MV-4-11 (cell line): ENCODE results near the gene D2HGDH.
"Not testable (repeated sequence)": the region's sequence is repeated elsewhere in the genome, so short reads cannot be mapped to it uniquely, and the experiment has no call there.

Source experiments
- DNase-seq: peaks from one replicate; lab custom pipeline; 2025; lab: John Stamatoyannopoulos, UW

D2HGDH gene

GRCh38 chr2:241724975-241725870 is 9.2 kb upstream of the D2HGDH start:
- peak; percentile 69 for DNase-seq

DNA sequence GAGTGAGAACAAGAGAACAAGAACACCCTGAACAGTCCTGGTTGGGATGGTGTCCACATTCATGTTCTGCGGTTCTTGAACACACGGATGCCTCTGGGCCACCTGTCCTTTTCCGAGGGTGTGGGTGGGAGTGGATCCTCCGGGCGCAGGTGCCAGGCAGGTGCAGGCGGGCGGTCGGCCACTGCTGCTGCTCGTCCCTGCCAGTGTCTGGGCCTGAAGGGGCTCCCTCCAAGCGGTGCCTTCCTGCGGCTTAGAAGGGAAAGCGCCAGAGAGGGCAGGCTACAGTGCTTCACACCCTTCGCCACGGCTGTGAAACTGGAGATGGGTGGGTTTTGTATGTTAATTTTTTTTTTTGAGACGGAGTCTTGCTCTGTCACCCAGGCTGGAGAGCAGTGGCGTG is 8.0 kb upstream of the D2HGDH start:
- no peak for DNase-seq

DNA sequence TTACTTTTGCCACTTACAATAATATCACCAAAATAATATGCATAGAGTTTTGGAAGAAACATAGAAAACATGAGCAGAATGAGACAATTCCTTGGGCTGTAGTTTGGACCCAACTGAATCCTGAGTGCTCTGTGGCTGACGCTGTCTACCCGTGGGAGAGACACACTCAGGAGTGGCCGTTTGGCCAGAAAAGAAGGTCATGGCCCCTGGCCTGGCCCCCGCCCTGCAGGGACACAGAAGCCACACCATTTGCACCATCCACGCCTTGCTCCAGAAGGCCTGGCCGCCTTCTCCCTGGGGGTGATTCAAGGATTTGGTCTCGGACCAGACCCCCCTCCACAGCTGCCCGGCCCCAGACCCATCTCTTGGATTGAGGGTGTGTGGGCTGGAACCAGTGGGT is 6.4 kb upstream of the D2HGDH start:
- no peak for DNase-seq

DNA sequence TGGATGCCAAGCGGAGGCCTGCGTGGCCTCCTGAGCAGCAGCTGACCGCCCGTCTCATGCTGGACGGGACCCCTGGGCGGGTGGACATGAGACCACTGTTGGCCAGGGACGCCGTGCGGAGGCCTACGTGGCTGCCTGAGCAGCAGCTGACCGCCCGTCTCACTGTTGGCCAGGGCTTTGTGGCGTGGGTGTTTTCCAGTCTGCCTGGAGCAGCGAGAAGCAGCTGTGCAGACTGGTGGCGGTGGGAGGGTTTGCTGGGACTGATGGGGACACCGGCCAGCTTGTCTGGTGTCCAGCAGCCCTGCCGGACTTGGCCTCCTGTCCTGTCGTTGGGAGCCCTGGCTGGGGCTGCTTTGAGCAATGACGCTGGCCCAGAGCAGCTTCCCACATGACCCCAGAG is 5.8 kb upstream of the D2HGDH start:
- no peak for DNase-seq

DNA sequence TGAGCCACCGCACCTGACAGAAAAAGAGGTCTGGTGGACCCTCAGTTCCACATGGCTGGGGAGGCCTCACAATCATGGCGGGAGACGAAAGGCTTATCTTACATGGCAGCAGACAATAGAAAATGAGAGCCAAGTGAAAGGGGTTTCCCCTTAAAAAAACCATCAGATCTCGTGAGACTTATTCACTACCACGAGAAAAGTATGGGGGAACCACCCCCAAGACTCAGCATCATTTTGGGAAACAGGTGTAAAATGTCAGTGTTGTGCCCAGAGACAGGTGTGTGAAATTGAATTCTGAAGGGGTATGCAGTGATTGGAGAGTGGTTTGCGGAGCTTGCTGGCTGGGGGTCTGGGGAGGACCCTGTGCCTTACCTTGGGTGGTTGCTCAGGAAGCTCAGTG is 4.6 kb upstream of the D2HGDH start:
- DNase-seq = no peak

GRCh38 chr2:241730671-241731293 is 3.6 kb upstream of the D2HGDH start:
- no peak for DNase-seq

DNA sequence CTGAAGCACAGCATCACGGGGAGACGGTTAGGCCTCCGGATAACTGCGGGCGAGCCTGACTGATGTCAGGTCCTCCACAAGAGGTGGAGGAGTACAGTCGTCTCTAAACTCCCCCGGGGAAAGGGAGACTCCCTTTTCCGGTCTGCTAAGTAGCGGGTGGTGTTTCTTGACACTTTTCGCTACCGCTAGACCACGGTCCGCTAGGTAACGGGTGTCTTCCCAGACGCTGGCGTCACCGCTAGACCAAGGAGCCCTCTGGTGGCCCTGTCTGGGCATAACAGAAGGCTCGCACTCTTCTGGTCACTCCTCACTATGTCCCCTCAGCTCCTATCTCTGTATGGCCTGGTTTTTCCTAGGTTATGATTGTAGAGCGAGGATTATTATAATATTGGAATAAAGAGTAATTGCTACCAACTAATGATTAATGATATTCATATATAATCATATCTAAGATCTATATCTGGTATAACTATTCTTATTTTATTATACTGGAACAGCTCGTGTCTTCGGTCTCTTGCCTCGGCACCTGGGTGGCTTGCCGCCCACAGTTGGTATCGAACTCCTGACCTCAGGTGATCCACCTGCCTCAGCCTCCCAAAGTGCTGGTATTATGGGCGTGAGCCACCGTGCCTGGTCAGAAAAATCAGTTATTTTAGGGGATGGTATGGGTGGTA is 1.8 kb upstream of the D2HGDH start:
- peak; percentile 48 for DNase-seq

DNA sequence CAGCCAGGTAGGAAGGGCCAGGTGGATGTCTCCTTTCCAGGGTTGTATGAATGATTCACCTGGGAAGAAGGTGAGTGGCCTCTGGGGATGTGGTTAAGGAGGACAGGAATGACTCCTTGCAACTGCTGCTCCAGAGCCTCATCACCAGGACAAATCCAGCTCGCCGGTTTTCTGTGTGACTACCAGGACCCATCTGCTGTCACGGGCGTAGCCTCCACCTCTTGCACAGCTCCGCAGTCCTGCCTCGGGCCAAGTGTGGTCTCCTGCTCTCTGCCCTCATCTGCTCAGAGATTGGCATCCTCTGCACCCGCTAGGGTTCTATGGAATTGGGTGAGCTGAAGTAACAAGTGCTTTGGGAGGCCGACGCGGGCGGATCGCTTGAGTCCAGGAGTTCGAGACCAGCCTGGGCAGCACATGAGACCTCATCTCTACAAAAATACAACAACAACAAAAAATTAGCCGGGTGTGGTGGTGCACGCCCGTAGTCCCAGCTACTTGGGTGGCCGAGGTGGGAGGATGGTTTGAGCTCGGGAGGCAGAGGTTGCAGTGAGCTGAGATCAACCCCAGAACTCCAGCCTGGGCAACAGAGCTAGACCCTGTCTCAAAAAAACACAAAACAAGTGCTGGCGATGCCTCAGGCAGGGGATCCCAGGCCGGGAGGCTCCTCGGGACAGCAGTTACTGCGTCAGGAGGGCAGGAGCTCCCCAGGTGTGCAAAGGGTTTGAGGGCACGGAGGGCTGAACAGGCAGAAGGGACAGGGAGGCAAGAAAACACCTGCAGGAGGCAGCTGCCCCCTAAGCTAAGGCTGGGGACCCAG is 831 bp upstream of the D2HGDH start:
- no peak for DNase-seq

DNA sequence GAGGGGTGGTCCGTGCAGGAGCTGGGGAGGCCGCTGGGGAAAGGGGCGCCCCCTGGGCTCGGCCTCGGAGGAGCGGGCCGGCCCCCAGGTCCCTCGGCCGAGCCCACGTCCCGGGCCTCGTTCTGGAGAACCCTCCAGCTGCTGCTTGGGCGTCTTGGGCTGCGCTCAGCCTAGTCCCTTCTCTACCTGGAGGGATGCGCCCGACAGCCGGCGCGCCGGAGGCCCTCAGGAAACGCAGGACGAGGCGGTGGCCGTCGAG is 293 bp upstream of the D2HGDH start:
- no peak for DNase-seq

- no peak for DNase-seq
These were observed 1.7 kb downstream of the D2HGDH start for GRCh38 chr2:241736111-241736510.

- no peak for DNase-seq
These were observed 3.7 kb downstream of the D2HGDH start for GRCh38 chr2:241738040-241738686.

- no peak for DNase-seq
These were observed 4.7 kb downstream of the D2HGDH start for GRCh38 chr2:241739177-241739576.

GRCh38 chr2:241739651-241740050 is 5.2 kb downstream of the D2HGDH start:
- DNase-seq = peak; percentile 66

DNA sequence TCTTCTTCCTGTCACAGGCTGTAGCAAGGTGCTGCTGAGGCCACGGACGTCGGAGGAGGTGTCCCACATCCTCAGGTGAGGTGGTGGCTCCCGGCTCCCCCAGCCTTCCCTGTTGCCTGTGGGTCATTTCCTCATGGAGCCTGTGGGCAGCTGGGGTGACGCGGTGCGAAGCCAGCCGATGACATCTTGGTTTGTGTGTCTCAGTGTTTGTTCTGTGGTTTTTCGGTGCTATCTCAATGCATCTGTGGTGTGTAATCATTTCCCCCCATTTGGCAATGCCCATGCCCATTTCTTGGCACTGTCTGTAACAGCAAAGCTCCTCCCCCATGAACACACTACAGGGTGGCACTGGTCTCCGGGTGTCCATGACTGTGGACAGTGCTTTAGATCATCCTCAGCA is 6.6 kb downstream of the D2HGDH start:
- peak; percentile 23 for DNase-seq

GRCh38 chr2:241742320-241742939 is 8.0 kb downstream of the D2HGDH start:
- no peak for DNase-seq

GRCh38 chr2:241743008-241743407 is 8.6 kb downstream of the D2HGDH start:
- DNase-seq = not testable (repeated sequence)

DNA sequence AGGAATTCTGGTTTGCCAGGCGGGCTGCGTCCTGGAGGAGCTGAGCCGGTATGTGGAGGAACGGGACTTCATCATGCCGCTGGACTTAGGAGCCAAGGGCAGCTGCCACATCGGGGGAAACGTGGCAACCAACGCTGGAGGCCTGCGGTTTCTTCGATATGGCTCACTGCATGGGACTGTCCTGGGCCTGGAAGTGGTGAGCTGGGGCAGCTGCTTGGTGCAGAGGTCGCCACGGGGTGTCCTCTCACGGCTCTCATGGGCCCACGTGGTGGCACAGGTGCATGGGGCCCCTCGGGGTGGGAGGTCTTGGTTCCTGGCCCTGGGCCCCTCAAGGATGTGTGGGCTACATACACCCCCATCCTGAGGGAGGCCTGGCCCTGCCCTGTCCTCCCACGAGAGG is 9.2 kb downstream of the D2HGDH start:
- DNase-seq = no peak

GRCh38 chr2:241744028-241744754 is 9.8 kb downstream of the D2HGDH start:
- DNase-seq = no peak

- no peak for DNase-seq
These were observed 10.8 kb downstream of the D2HGDH start for GRCh38 chr2:241745276-241745675.

DNA sequence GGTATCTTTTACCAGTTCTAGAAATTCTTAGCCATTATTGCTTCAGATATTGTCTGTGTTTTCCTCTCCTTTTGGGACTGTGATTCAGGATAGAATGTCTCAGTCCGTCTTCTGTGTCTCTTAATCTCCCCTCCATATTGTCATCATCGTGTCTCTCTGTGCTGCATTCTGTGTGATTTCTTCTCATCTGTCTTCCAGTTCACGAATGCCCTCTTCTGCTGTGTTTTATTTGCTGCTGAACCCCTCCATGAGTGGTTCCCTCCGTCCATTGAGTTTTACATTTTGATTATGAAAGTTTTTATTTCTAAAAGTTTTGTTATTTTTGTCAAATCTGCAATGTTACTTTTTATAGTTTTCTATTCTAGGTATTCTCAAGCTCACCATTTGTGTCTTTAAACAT is 11.7 kb downstream of the D2HGDH start:
- DNase-seq = no peak
